Erythroblast (primary cell): ENCODE results near the gene MBP.

Experiments used
- GATA1 ChIP-seq: IDR thresholded peaks from 2 replicates; pipeline ENCODE4 v1.6.1; 2011; ENCODE audit warnings: low read depth, mild to moderate bottlenecking, control low read depth, low read length, moderate library complexity
- POLR2A ChIP-seq: IDR thresholded peaks from 2 replicates; pipeline ENCODE4 v1.6.1; 2011; ENCODE audit warnings: mild to moderate bottlenecking, low read length

- TF ChIP-seq POLR2A (no peak), GATA1 (no peak)
Observed at GRCh38 chr18:76982841-76983583, 149.6 kb downstream of the MBP start.
